Measurements from ENCODE around the gene HRH3. TPM values are rescaled to one million over a fixed set of nuclear protein-coding genes. Genes with fewer than 3 reads are reported as not detected.

The HRH3 gene
- total RNA-seq, 1 experiment from 2014 or later, result not detected

GRCh38 chr20:62165762-62166399 lies 54.2 kb downstream of the HRH3 start:
- TF ChIP-seq, protein P1, sequence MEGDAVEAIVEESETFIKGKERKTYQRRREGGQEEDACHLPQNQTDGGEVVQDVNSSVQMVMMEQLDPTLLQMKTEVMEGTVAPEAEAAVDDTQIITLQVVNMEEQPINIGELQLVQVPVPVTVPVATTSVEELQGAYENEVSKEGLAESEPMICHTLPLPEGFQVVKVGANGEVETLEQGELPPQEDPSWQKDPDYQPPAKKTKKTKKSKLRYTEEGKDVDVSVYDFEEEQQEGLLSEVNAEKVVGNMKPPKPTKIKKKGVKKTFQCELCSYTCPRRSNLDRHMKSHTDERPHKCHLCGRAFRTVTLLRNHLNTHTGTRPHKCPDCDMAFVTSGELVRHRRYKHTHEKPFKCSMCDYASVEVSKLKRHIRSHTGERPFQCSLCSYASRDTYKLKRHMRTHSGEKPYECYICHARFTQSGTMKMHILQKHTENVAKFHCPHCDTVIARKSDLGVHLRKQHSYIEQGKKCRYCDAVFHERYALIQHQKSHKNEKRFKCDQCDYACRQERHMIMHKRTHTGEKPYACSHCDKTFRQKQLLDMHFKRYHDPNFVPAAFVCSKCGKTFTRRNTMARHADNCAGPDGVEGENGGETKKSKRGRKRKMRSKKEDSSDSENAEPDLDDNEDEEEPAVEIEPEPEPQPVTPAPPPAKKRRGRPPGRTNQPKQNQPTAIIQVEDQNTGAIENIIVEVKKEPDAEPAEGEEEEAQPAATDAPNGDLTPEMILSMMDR (IDR thresholded peaks at IDR 0.05; ENCODE audit: insufficient read depth in 1 of 2, low read depth in 1 of 2, low read length in 1 of 2, severe bottlenecking in 1 of 2, unreplicated experiment in 1 of 2), result no peak
- Histone ChIP-seq H3K9me3 (no peaks in the 10 kb centered on the region), H3K4me3 (ENCODE audit: low read depth, low read length) (no peak overlapping the region), H3K4me1 (no peaks in the 10 kb centered on the region), H3K27me3 (replicated peaks; ENCODE audit: control insufficient read depth, insufficient read depth, low read length) (no peaks in the 10 kb centered on the region), H3K36me3 (ENCODE audit: control insufficient read depth, insufficient read depth, low read length) (peaks cover 25% of the 10 kb centered on the region)
- H3K4me3 Mint-ChIP-seq (ENCODE audit: unreplicated experiment), result no peak overlapping the region
- no peaks in the 10 kb centered on the region for H3K4me1 Mint-ChIP-seq (ENCODE audit: low read depth, unreplicated experiment)
- intact Hi-C loops (cut with micrococcal nuclease; ENCODE audit: unreplicated experiment), result no loop called here
- H3K9me3 Mint-ChIP-seq (ENCODE audit: unreplicated experiment), result no peaks in the 10 kb centered on the region
- no peaks in the 10 kb centered on the region for H3K27me3 Mint-ChIP-seq (ENCODE audit: insufficient read depth, unreplicated experiment)
- ChIA-PET CTCF (interaction anchor here (0.7 kb wide), 1 partner anchor 9 kb away, joined by 3 read pairs; no protein-coding TSS in a partner anchor), POLR2A (no interaction called here)
- peaks cover 85% of the 10 kb centered on the region for H3K36me3 Mint-ChIP-seq (ENCODE audit: insufficient read depth, unreplicated experiment)
- no TSS peak for BruUV-seq (replicated peaks)
- DNase-seq, result peak in 1 of 2 experiments; percentile 56
- H3K27ac Mint-ChIP-seq (ENCODE audit: unreplicated experiment), result no peak overlapping the region

Other genes starting within 250 kb of the HRH3 start
- gene TAF4, start 154.4 kb downstream of the HRH3 start, total RNA-seq (2022), result 94.9 and 98.2 TPM in 2 replicates
- 143 and 154 TPM in 2 replicates for gene LSM14B, start 97.8 kb downstream of the HRH3 start, total RNA-seq (2022)
- gene PSMA7, start 76.9 kb downstream of the HRH3 start, total RNA-seq (2022), result 702 and 760 TPM in 2 replicates
- 46.4 and 52.1 TPM in 2 replicates for gene SS18L1, start 76.5 kb downstream of the HRH3 start, total RNA-seq (2022)
- 110 and 111 TPM in 2 replicates for gene MTG2, start 37.2 kb downstream of the HRH3 start, total RNA-seq (2022)
- 130 and 132 TPM in 2 replicates for gene OSBPL2, start 18.2 kb upstream of the HRH3 start, total RNA-seq (2022)
- gene ADRM1, start 82.7 kb upstream of the HRH3 start, total RNA-seq (2022), result 261 and 263 TPM in 2 replicates
- gene LAMA5, start 147.0 kb upstream of the HRH3 start, total RNA-seq (2022), result 1,050 and 1,125 TPM in 2 replicates
- 4,496 and 4,723 TPM in 2 replicates for gene RPS21, start 166.8 kb upstream of the HRH3 start, total RNA-seq (2022)
- 30.7 and 36.4 TPM in 2 replicates for gene CABLES2, start 187.0 kb upstream of the HRH3 start, total RNA-seq (2022)
- 39.2 and 40.5 TPM in 2 replicates for gene RBBP8NL, start 207.3 kb upstream of the HRH3 start, total RNA-seq (2022)

Data from Caco-2 (cell line).